ENCODE measurements around the gene ARFGAP2. TPM values are rescaled to one million over a fixed set of nuclear protein-coding genes. Genes with fewer than 3 reads are reported as not detected.

Gene ARFGAP2
- total RNA-seq, 1 donor from 2014 or later, result 116 TPM

Other genes starting within 250 kb of the ARFGAP2 start
- 23.3 and 34.3 TPM in 2 replicates for gene CSTPP1, start 240.1 kb downstream of the ARFGAP2 start, total RNA-seq
- 29.8 and 44.6 TPM in 2 replicates for gene PACSIN3, start 9.6 kb upstream of the ARFGAP2 start, total RNA-seq
- gene DDB2, start 38.1 kb upstream of the ARFGAP2 start, total RNA-seq, result 23.6 and 25.1 TPM in 2 replicates
- 38.0 and 40.5 TPM in 2 replicates for gene ACP2, start 71.9 kb upstream of the ARFGAP2 start, total RNA-seq
- 14.2 and 17.3 TPM in 2 replicates for gene NR1H3, start 81.1 kb upstream of the ARFGAP2 start, total RNA-seq
- gene MADD, start 93.3 kb upstream of the ARFGAP2 start, total RNA-seq, result 7.1 and 23.8 TPM in 2 replicates
- not detected in 2 replicates for gene MYBPC3, start 175.8 kb upstream of the ARFGAP2 start, total RNA-seq
- gene SPI1, start 201.7 kb upstream of the ARFGAP2 start, total RNA-seq, result not detected in 2 replicates
- gene SLC39A13, start 231.7 kb upstream of the ARFGAP2 start, total RNA-seq, result 51.9 and 140 TPM in 2 replicates
- gene PSMC3, start 249.6 kb upstream of the ARFGAP2 start, total RNA-seq, result 169 and 186 TPM in 2 replicates